Memory B cell (primary cell): Measurements from ENCODE around the gene USP26.
"Not testable (repeated sequence)": the region's sequence is repeated elsewhere in the genome, so short reads cannot be mapped to it uniquely, and the experiment has no call there.

ENCODE experiments used
- ATAC-seq: fragments of 150-1000 bp; cut with Tn5 transposase; 2 replicates; pipeline ENCODE4 v1.10.0; 2021; ENCODE audit warnings: low read depth, mild to moderate bottlenecking, moderate library complexity
- DNase-seq, 2 donors: peaks; one replicate each; pipeline ENCODE4 v3.0.0; 2022; ENCODE audit warnings: low spot score in 2 of 2
- H3K27ac Mint-ChIP-seq: one replicate; pipeline ENCODE4 v1.8.0; 2022; ENCODE audit warnings: mild to moderate bottlenecking, moderate library complexity, mixed read lengths
- H3K27me3 Mint-ChIP-seq: one replicate; pipeline ENCODE4 v1.8.0; 2022; ENCODE audit warnings: mixed read lengths
- H3K36me3 Mint-ChIP-seq: one replicate; pipeline ENCODE4 v1.8.0; 2022; ENCODE audit warnings: mild to moderate bottlenecking, mixed read lengths
- H3K4me1 Mint-ChIP-seq: one replicate; pipeline ENCODE4 v1.8.0; 2022; ENCODE audit warnings: mixed read lengths
- H3K4me3 Mint-ChIP-seq: one replicate; pipeline ENCODE4 v1.8.0; 2022; ENCODE audit warnings: mild to moderate bottlenecking, moderate library complexity, mixed read lengths
- H3K9me3 Mint-ChIP-seq: one replicate; pipeline ENCODE4 v1.8.0; 2022; ENCODE audit warnings: mixed read lengths

Gene USP26

GRCh38 chrX:133054761-133055405, 42.0 kb downstream of the USP26 start:
- peaks cover 4% of the 10 kb centered on the region for H3K9me3 Mint-ChIP-seq
- H3K4me1 Mint-ChIP-seq, result no peaks in the 10 kb centered on the region
- ATAC-seq (no peak), DNase-seq (no peak)
- no peaks in the 10 kb centered on the region for H3K36me3 Mint-ChIP-seq
- H3K27me3 Mint-ChIP-seq, result no peaks in the 10 kb centered on the region
- H3K4me3 Mint-ChIP-seq, result no peak overlapping the region
- H3K27ac Mint-ChIP-seq, result no peak overlapping the region

- no peak overlapping the region for H3K27ac Mint-ChIP-seq
- H3K4me3 Mint-ChIP-seq, result no peak overlapping the region
- DNase-seq (no peak), ATAC-seq (no peak)
- H3K27me3 Mint-ChIP-seq, result no peaks in the 10 kb centered on the region
- no peaks in the 10 kb centered on the region for H3K4me1 Mint-ChIP-seq
- peaks cover 4% of the 10 kb centered on the region for H3K9me3 Mint-ChIP-seq
- H3K36me3 Mint-ChIP-seq, result no peaks in the 10 kb centered on the region
These were observed 42.9 kb downstream of the USP26 start for GRCh38 chrX:133053861-133054598.

GRCh38 chrX:133048751-133049150, 48.2 kb downstream of the USP26 start:
- DNase-seq (no peak), ATAC-seq (no peak)

GRCh38 chrX:133046601-133047000, 50.3 kb downstream of the USP26 start:
- no peaks in the 10 kb centered on the region for H3K27me3 Mint-ChIP-seq

More at GRCh38 chrX:133048751-133049150, 48.2 kb downstream of the USP26 start:
- Mint-ChIP-seq H3K4me1 (no peaks in the 10 kb centered on the region), H3K9me3 (no peaks in the 10 kb centered on the region), H3K36me3 (no peaks in the 10 kb centered on the region), H3K27ac (no peak overlapping the region), H3K4me3 (no peak overlapping the region), H3K27me3 (no peaks in the 10 kb centered on the region)

GRCh38 chrX:133045986-133046385, 50.9 kb downstream of the USP26 start:
- ATAC-seq (no peak), DNase-seq (no peak)
- H3K9me3 Mint-ChIP-seq, result no peaks in the 10 kb centered on the region
- H3K27me3 Mint-ChIP-seq, result no peaks in the 10 kb centered on the region
- no peaks in the 10 kb centered on the region for H3K36me3 Mint-ChIP-seq
- H3K4me3 Mint-ChIP-seq, result no peak overlapping the region
- no peak overlapping the region for H3K27ac Mint-ChIP-seq
- no peaks in the 10 kb centered on the region for H3K4me1 Mint-ChIP-seq

More at GRCh38 chrX:133046601-133047000, 50.3 kb downstream of the USP26 start:
- ATAC-seq (no peak), DNase-seq (no peak)
- Mint-ChIP-seq H3K4me3 (no peak overlapping the region), H3K9me3 (no peaks in the 10 kb centered on the region), H3K27ac (no peak overlapping the region), H3K36me3 (no peaks in the 10 kb centered on the region), H3K4me1 (no peaks in the 10 kb centered on the region)

- not testable (repeated sequence) for H3K27ac Mint-ChIP-seq, H3K4me1 Mint-ChIP-seq, ATAC-seq, H3K9me3 Mint-ChIP-seq, DNase-seq, H3K27me3 Mint-ChIP-seq, H3K36me3 Mint-ChIP-seq, H3K4me3 Mint-ChIP-seq
These were observed 52.6 kb downstream of the USP26 start for GRCh38 chrX:133044145-133044786.

- H3K4me3 Mint-ChIP-seq, result no peak overlapping the region
- H3K36me3 Mint-ChIP-seq, result peaks cover 2% of the 10 kb centered on the region
- H3K9me3 Mint-ChIP-seq, result peaks cover 6% of the 10 kb centered on the region
- ATAC-seq, result no peak
- no peak for DNase-seq
- H3K27me3 Mint-ChIP-seq, result no peaks in the 10 kb centered on the region
- no peak overlapping the region for H3K27ac Mint-ChIP-seq
- H3K4me1 Mint-ChIP-seq, result no peaks in the 10 kb centered on the region
These were observed 54.6 kb downstream of the USP26 start for GRCh38 chrX:133042260-133042659.

- DNase-seq (no peak), ATAC-seq (no peak)
- Mint-ChIP-seq H3K4me3 (no peak overlapping the region), H3K27me3 (no peaks in the 10 kb centered on the region), H3K36me3 (no peaks in the 10 kb centered on the region), H3K27ac (no peak overlapping the region), H3K4me1 (no peaks in the 10 kb centered on the region), H3K9me3 (peaks cover 2% of the 10 kb centered on the region)
These were observed 63.9 kb downstream of the USP26 start for GRCh38 chrX:133033010-133033409.

GRCh38 chrX:133018229-133018628, 78.7 kb downstream of the USP26 start:
- no peak overlapping the region for H3K27ac Mint-ChIP-seq
- no peak for DNase-seq
- ATAC-seq, result no peak
- H3K9me3 Mint-ChIP-seq, result peaks cover 2% of the 10 kb centered on the region
- no peaks in the 10 kb centered on the region for H3K27me3 Mint-ChIP-seq
- H3K36me3 Mint-ChIP-seq, result no peaks in the 10 kb centered on the region
- no peak overlapping the region for H3K4me3 Mint-ChIP-seq
- no peaks in the 10 kb centered on the region for H3K4me1 Mint-ChIP-seq

- Mint-ChIP-seq H3K9me3 (peaks cover 7% of the 10 kb centered on the region), H3K27me3 (no peaks in the 10 kb centered on the region), H3K27ac (no peak overlapping the region), H3K4me3 (no peak overlapping the region), H3K4me1 (no peaks in the 10 kb centered on the region), H3K36me3 (no peaks in the 10 kb centered on the region)
- DNase-seq, result no peak
- no peak for ATAC-seq
These were observed 89.5 kb downstream of the USP26 start for GRCh38 chrX:133007458-133007857.

- no peak overlapping the region for H3K4me3 Mint-ChIP-seq
- no peaks in the 10 kb centered on the region for H3K27me3 Mint-ChIP-seq
- peaks cover 6% of the 10 kb centered on the region for H3K9me3 Mint-ChIP-seq
- no peak overlapping the region for H3K27ac Mint-ChIP-seq
- ATAC-seq (no peak), DNase-seq (no peak)
- no peaks in the 10 kb centered on the region for H3K36me3 Mint-ChIP-seq
- no peaks in the 10 kb centered on the region for H3K4me1 Mint-ChIP-seq
These were observed 91.3 kb downstream of the USP26 start for GRCh38 chrX:133005616-133006015.

- no peaks in the 10 kb centered on the region for H3K4me1 Mint-ChIP-seq
- H3K27me3 Mint-ChIP-seq, result no peaks in the 10 kb centered on the region
- no peaks in the 10 kb centered on the region for H3K36me3 Mint-ChIP-seq
- DNase-seq, result no peak
- H3K27ac Mint-ChIP-seq, result no peak overlapping the region
- H3K4me3 Mint-ChIP-seq, result no peak overlapping the region
- no peak for ATAC-seq
- peaks cover 6% of the 10 kb centered on the region for H3K9me3 Mint-ChIP-seq
These were observed 91.9 kb downstream of the USP26 start for GRCh38 chrX:133005042-133005441.

- Mint-ChIP-seq H3K4me3 (no peak overlapping the region), H3K36me3 (no peaks in the 10 kb centered on the region), H3K27ac (no peak overlapping the region), H3K9me3 (no peaks in the 10 kb centered on the region), H3K27me3 (no peaks in the 10 kb centered on the region), H3K4me1 (no peaks in the 10 kb centered on the region)
- DNase-seq (no peak), ATAC-seq (no peak)
These were observed 97.7 kb downstream of the USP26 start for GRCh38 chrX:132999209-132999608.

GRCh38 chrX:132990835-132991234, 106.1 kb downstream of the USP26 start:
- no peaks in the 10 kb centered on the region for H3K4me1 Mint-ChIP-seq
- peaks cover 1% of the 10 kb centered on the region for H3K27me3 Mint-ChIP-seq
- H3K36me3 Mint-ChIP-seq, result no peaks in the 10 kb centered on the region
- no peak overlapping the region for H3K4me3 Mint-ChIP-seq
- no peak for DNase-seq
- no peaks in the 10 kb centered on the region for H3K9me3 Mint-ChIP-seq
- ATAC-seq, result no peak
- no peak overlapping the region for H3K27ac Mint-ChIP-seq
